ENCODE results near the gene XPR1. TPM values are rescaled to one million over a fixed set of nuclear protein-coding genes. Genes with fewer than 3 reads are reported as not detected.

XPR1 gene
- total RNA-seq, 2 donors from 2014 or later, result 39.3 to 50.9 TPM

GRCh38 chr1:180887841-180888240, 256.0 kb downstream of the XPR1 start:
- Histone ChIP-seq H3K27me3 (ENCODE audit: control insufficient read depth, insufficient read depth, low read length, poor library complexity, severe bottlenecking) (no peaks in the 10 kb centered on the region), H3K4me3 (ENCODE audit: low read length) (no peak overlapping the region), H3K9me3 (ENCODE audit: control insufficient read depth, low read length) (no peaks in the 10 kb centered on the region), H3K36me3 (ENCODE audit: control insufficient read depth, insufficient read depth, low read length) (no peaks in the 10 kb centered on the region), H3K9ac (ENCODE audit: extremely low read depth, low read length, poor library complexity, severe bottlenecking) (no peak overlapping the region), H3K4me1 (ENCODE audit: control insufficient read depth, insufficient read depth, low read length) (peaks cover 5% of the 10 kb centered on the region), H3K27ac (ENCODE audit: low read depth, low read length) (no peak overlapping the region)
- no peak overlapping the region for H3K27ac Mint-ChIP-seq
- peaks cover 7% of the 10 kb centered on the region for H3K4me1 Mint-ChIP-seq
- no peak overlapping the region for H3K4me3 Mint-ChIP-seq
- no peaks in the 10 kb centered on the region for H3K9me3 Mint-ChIP-seq
- WGBS, 2 experiments (ENCODE audit: insufficient coverage in 1 of 2, insufficient read length in 1 of 2), result 95 to 100% methylated on average over 1 to 7 of the region's 7 CpGs
- no peak for TF ChIP-seq CTCF (conservative IDR thresholded peaks at IDR 0.05)
- no peaks in the 10 kb centered on the region for H3K27me3 Mint-ChIP-seq (ENCODE audit: insufficient read depth)
- no peak for DNase-seq
- peaks cover 8% of the 10 kb centered on the region for H3K36me3 Mint-ChIP-seq (ENCODE audit: low read depth)

- H3K36me3 Mint-ChIP-seq (ENCODE audit: low read depth), result peaks cover 5% of the 10 kb centered on the region
- H3K9me3 Mint-ChIP-seq, result no peaks in the 10 kb centered on the region
- H3K9ac ChIP-seq (ENCODE audit: extremely low read depth, low read length, poor library complexity, severe bottlenecking), result no peak overlapping the region
- H3K27ac ChIP-seq (ENCODE audit: low read depth, low read length), result no peak overlapping the region
- no peak overlapping the region for H3K4me3 ChIP-seq (ENCODE audit: low read length)
- no peaks in the 10 kb centered on the region for H3K27me3 ChIP-seq (ENCODE audit: control insufficient read depth, insufficient read depth, low read length, poor library complexity, severe bottlenecking)
- TF ChIP-seq CTCF (conservative IDR thresholded peaks at IDR 0.05), result no peak
- no peak overlapping the region for H3K27ac Mint-ChIP-seq
- H3K4me3 Mint-ChIP-seq, result no peak overlapping the region
- no peaks in the 10 kb centered on the region for H3K36me3 ChIP-seq (ENCODE audit: control insufficient read depth, insufficient read depth, low read length)
- 92 to 98% methylated on average over 1 of the region's 1 CpG for WGBS, 2 experiments (ENCODE audit: insufficient coverage in 1 of 2, insufficient read length in 1 of 2)
- H3K9me3 ChIP-seq (ENCODE audit: control insufficient read depth, low read length), result no peaks in the 10 kb centered on the region
- no peaks in the 10 kb centered on the region for H3K27me3 Mint-ChIP-seq (ENCODE audit: insufficient read depth)
- DNase-seq, result no peak
- peaks cover 8% of the 10 kb centered on the region for H3K4me1 Mint-ChIP-seq
- peaks cover 5% of the 10 kb centered on the region for H3K4me1 ChIP-seq (ENCODE audit: control insufficient read depth, insufficient read depth, low read length)
Observed at GRCh38 chr1:180888870-180889269, 257.0 kb downstream of the XPR1 start.

DNA sequence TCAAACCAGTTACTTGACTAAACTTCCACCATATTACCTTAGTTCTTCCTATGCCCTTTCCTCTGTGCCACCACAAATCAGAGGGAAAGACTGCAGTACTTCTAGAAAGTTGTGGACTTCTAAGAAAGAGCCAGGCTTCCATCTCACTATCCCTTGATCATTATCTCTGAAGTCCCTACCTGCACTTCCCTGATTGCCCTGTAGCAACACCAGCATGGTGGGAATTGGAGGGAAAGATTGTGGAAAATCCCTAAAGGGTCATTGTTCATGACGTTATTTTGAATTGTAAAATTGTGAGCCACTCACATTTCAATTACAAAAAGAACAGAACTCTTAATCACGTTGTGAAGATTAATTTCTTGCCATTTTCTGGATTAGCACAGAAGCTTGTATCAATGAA, 257.5 kb downstream of the XPR1 start:
- H3K9me3 Mint-ChIP-seq, result no peaks in the 10 kb centered on the region
- no peak for DNase-seq
- no peak overlapping the region for H3K27ac ChIP-seq (ENCODE audit: low read depth, low read length)
- H3K27ac Mint-ChIP-seq, result no peak overlapping the region
- H3K27me3 ChIP-seq (ENCODE audit: control insufficient read depth, insufficient read depth, low read length, poor library complexity, severe bottlenecking), result no peaks in the 10 kb centered on the region
- WGBS, 2 experiments (ENCODE audit: insufficient coverage in 1 of 2, insufficient read length in 1 of 2), result 60 to 80% methylated on average over 1 of the region's 2 CpGs
- H3K36me3 Mint-ChIP-seq (ENCODE audit: low read depth), result peaks cover under 1% of the 10 kb centered on the region
- no peak overlapping the region for H3K4me3 Mint-ChIP-seq
- no peak overlapping the region for H3K9ac ChIP-seq (ENCODE audit: extremely low read depth, low read length, poor library complexity, severe bottlenecking)
- peaks cover 8% of the 10 kb centered on the region for H3K4me1 Mint-ChIP-seq
- H3K9me3 ChIP-seq (ENCODE audit: control insufficient read depth, low read length), result no peaks in the 10 kb centered on the region
- no peak overlapping the region for H3K4me3 ChIP-seq (ENCODE audit: low read length)
- peak; percentile 63 for TF ChIP-seq CTCF (conservative IDR thresholded peaks at IDR 0.05)
- H3K4me1 ChIP-seq (ENCODE audit: control insufficient read depth, insufficient read depth, low read length), result peaks cover 5% of the 10 kb centered on the region
- H3K27me3 Mint-ChIP-seq (ENCODE audit: insufficient read depth), result no peaks in the 10 kb centered on the region
- no peaks in the 10 kb centered on the region for H3K36me3 ChIP-seq (ENCODE audit: control insufficient read depth, insufficient read depth, low read length)
